EL (cell line): ENCODE results near the gene KCNH4.

ENCODE experiments used
- DNase-seq: peaks from one replicate; pipeline ENCODE4 v3.0.0-alpha.2; 2016

The KCNH4 gene

DNA sequence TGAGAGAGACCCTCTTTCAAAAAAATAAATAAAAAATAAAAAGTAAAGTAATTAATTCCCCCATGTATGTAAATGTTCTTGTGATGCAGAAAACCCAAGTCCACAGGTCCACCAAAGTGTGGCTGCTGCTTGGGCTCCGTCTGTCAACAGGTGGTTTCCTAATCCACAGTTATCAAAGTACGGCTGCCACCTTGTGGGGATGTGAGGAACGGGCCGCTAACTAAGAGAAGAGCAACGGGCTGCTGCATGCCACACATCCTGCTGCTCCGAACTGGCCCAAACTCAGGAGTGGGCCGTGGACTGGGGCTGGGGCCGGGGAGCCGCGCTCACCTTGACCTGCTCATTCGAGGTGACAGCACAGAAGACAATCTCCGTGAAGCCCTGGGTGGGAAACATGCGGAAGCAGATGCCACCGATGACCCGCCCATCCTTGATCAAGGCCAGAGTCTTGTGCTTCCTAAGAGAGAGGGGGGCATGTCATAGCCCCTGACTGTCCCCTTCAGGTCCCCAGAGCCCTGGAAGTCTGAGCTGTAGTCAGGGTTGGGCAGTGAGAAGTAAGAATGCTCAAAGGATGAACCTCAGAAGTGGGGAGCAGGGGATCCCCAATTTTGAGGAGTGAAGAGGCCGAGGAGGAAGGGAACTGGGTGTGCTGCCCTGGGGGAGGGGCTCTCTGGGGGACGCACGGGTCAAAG lies 64.1 kb downstream of the KCNH4 start:
- peak; percentile 76 for DNase-seq

GRCh38 chr17:42114118-42114517 lies 66.8 kb downstream of the KCNH4 start:
- DNase-seq = no peak

DNA sequence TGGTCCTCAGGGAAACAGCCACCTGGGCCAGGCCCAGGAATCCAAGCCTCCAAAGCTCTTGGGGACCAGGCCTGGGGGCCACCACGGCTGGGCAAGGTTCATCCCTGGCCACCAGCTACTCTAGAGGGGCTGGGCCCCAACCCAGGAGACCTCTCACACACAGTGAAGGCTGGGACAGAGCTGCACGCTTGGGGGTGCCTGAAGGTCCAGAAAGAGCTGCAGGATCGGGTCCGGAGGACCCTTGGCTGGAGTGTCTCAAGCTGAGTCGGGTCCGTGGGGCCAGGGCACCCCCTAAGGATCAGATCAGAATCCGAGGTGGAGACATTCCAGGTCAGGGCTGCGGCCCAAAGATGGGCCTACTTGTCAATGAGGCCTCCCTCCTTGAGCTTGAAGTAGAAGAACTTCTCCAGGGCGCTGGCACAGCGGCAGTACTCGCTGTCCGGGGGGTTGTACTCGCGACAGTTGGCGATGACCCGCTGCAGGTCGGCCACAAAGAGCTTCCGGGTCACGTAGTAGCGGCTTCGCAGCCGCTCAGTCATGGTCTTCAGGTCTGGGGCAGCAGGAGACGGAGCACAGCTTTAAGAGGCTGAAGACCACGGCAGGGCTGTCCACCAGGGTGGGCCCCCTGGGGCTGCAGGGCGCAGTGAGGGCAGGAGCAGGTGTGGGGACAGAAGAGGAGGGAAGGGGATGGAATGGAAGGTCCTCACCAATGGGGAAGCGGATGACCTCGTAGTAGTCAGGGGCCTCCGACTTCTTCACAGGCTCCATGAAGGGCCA lies 67.5 kb downstream of the KCNH4 start:
- no peak for DNase-seq

DNA sequence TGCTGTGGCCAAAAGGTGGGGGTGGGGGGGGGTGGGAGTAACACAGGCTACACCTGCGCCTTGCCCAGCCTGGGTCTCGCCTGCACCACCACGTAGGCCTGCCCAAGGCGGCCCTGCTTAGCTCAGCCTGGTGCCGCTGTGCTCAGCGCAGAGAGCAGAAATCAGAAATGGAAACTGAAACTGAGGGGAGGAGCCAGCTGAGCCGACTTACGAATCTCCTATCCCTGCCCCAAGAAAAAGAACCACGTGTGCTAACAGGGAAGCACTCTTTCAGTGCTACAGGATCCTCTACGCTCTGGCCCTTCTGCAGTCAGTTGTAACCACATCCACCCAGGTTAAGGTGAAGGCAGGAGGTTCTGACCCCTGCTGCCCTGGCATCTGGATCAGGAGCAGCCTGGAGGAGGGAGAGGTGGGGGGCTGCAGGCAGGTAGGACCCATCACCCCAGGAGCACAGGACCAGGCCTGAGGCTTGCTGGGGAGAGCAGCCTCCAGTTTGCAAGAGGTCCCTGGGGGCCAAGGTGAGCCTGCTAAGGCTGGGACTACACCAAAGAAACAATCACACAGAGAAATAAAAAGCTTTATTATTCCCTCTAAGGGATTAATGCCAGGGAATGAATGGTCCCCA lies 68.3 kb downstream of the KCNH4 start, which contains the start of gene DHX58:
DHX58 (minus strand) TSS at position 163 of the 625 bp plus-strand sequence. CDS start 822 bp downstream, outside the sequence.
- peak; percentile 95 for DNase-seq

DNA sequence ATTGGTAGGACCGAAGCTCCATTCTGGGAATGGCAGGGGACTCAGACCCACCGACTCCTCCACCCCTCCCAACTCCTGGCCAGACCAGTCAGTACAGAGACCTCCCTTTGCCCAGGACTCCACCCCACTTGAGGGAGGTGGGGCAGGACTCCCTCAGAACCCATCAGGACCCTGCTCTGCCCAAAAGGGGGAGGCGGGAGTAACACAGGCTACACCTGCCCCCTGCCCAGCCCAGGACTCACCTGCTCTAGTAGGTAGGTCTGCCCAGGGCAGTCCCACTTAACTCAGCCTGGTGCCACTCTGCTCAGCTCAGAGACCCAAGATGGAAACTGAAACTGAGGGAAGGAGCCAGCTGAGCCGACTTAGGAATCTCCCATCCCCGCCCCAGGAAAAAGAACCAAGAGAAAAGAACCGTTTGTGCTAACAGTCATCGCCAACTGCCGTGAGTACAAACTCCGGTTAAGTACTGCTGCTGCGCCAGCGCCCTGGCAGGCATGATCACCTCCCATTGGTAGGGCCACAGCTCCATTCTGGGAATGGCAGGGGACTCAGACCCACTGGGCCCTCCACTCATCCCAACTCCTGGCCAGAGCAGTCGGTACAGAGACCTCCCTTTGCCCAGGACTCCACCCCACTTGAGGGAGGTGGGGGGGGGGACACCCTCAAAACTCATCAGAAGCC lies 68.9 kb downstream of the KCNH4 start:
- DNase-seq = peak; percentile 78

GRCh38 chr17:42111265-42111636 lies 69.7 kb downstream of the KCNH4 start:
- DNase-seq = no peak

DNA sequence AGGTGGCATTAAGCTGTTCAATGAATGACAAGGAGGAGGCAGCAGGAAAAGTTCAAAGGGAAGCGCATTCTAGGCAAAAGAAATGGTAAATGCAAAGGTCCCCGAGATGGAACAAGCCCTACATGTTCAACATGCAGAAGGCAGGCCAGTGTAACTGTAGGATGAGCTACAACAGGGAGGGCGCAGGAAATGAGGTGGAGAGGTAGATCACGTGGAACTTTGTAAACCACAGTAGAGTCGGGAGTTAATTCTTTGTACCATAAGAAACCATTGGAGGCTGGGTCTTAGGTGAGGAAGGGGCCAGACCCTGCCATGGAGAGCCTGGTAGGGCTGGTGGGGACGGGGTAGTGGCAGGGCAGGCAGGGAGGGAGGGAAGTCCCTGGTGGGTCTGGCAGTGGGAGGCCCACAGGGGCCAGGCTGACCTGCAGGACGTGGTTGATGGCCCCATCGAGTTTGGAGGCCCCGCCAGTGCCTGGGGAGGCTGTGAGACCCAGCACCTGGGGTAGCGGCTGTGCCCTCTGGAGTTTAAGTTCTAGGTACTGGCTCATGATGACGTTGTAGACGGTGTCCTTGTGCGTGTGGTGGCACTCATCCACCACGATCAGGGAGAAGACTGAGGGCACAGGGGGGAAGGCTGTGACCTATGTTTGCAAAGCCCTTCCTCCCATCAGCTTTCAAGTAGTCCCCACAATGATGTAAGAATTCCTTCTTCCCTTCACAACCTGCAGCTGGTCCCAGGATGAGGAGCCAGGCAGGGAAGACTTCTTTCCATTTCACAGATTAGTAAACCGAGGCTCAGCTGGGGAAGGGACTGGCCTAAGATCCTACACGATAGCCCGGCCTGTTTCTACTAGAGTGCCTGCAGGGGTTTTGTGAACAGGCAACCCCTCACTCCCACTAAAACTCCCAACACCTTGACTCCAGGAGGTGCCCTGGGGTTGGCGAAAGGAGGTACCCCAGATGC lies 70.4 kb downstream of the KCNH4 start:
- no peak for DNase-seq

- DNase-seq = no peak
Observed at GRCh38 chr17:42109086-42109485, 71.9 kb downstream of the KCNH4 start.

- DNase-seq = peak; percentile 50
Observed at GRCh38 chr17:42107597-42108576, 73.1 kb downstream of the KCNH4 start.

GRCh38 chr17:42107124-42107523 lies 73.8 kb downstream of the KCNH4 start:
- no peak for DNase-seq
